K562 (cell line): Measurements from ENCODE around the gene ANKRD11. TPM values are rescaled to one million over a fixed set of nuclear protein-coding genes. Genes with fewer than 3 reads are reported as not detected.

ENCODE experiments used
- HNRNPUL1 ChIP-seq: fragments of 200-400 bp; formaldehyde crosslinking; IDR thresholded peaks from 2 replicates; pipeline ENCODE4 v1.6.1; 2017; ENCODE audit warnings: low read length
- KDM4B ChIP-seq, 2 experiments: fragments of 450-650 bp in 1 of 2; sonication (generic) in 1 of 2; IDR thresholded peaks; 2 replicates each; pipeline ENCODE4 v1.6.1; 2016 to 2017; ENCODE audit warnings: borderline replicate concordance in 2 of 2, antibody characterized with exemption in 1 of 2, low read depth in 1 of 2, mild to moderate bottlenecking in 1 of 2
- KLF13 ChIP-seq: fragments of 450-650 bp; IDR thresholded peaks from 2 replicates; pipeline ENCODE4 v1.6.1; 2016; ENCODE audit warnings: missing genetic modification characterization, low read depth, mild to moderate bottlenecking, missing compliant biosample characterization, moderate library complexity, borderline replicate concordance
- NCOA2 ChIP-seq, 2 experiments: fragments of 450-650 bp; IDR thresholded peaks; 2 replicates each; pipeline ENCODE4 v1.6.1; 2018; ENCODE audit warnings: mild to moderate bottlenecking in 2 of 2, moderate library complexity in 1 of 2; ENCODE audit not compliant: partially characterized antibody in 2 of 2
- NFIC ChIP-seq: fragments of 450-650 bp; IDR thresholded peaks from 2 replicates; pipeline ENCODE4 v1.6.1; 2017; ENCODE audit warnings: mild to moderate bottlenecking, inconsistent platforms
- STAT5A ChIP-seq: IDR thresholded peaks from 2 replicates; pipeline ENCODE4 v1.6.1; 2012; ENCODE audit warnings: low read length, inconsistent platforms, borderline replicate concordance
- TARDBP ChIP-seq: fragments of 450-650 bp; IDR thresholded peaks from 2 replicates; pipeline ENCODE4 v1.6.1; 2016
- THAP7 ChIP-seq: fragments of 250-450 bp; sonication (Bioruptor Pico); IDR thresholded peaks from 2 replicates; pipeline ENCODE4 v1.5.0; 2021
- ZNF165 ChIP-seq: fragments of 250-450 bp; sonication (Bioruptor Pico); IDR thresholded peaks from 2 replicates; pipeline ENCODE4 v1.4.0; 2020; ENCODE audit warnings: borderline replicate concordance
- ZNF224 ChIP-seq: sonication (generic); formaldehyde crosslinking; IDR thresholded peaks from 2 replicates; pipeline ENCODE4 v1.8.0; 2022; ENCODE audit warnings: mild to moderate bottlenecking, missing genetic modification reagents
- ZSCAN29 ChIP-seq: fragments of 450-650 bp; IDR thresholded peaks from 2 replicates; pipeline ENCODE4 v1.6.1; 2017
- polyA plus RNA-seq, 8 experiments: library from polyadenylated mRNA; depleted of rRNA in 4 of 8; stranded (reverse) in 5 of 8; unstranded in 3 of 8; fragments of >200 nt; fragmentation: Nextera tagmentation in 2 of 8; fragmentation: Illumina TruSeq in 1 of 8; extraction: Ambion mirVana in 2 of 8; extraction: Trizol in 1 of 8; gene quantifications; 2 replicates each; pipeline versions ENCODE4 v1.2.1 to v1.2.3, GENCODE V29; 2011 to 2014; ENCODE audit warnings: inconsistent platforms in 1 of 8, missing spikeins in 1 of 8
- total RNA-seq, 7 experiments: library from RNA; depleted of rRNA in 6 of 7; stranded (reverse); fragments of >200 nt in 6 of 7; fragmentation: Illumina TruSeq in 2 of 7; extraction: Trizol in 2 of 7; gene quantifications; 2 replicates each; pipeline versions ENCODE4 v1.2.1 to v1.2.3, GENCODE V29; 2011 to 2021; ENCODE audit warnings: low replicate concordance in 1 of 7
- TF ChIP-seq, protein P1 (sequence below), 2 experiments: fragments of 450-650 bp in 1 of 2; sonication (generic) in 1 of 2; formaldehyde crosslinking in 1 of 2; IDR thresholded peaks; 2 replicates each; pipeline versions ENCODE4 v1.7.1 to v1.9.0; 2016 to 2022; ENCODE audit warnings: inconsistent platforms in 1 of 2, mild to moderate bottlenecking in 1 of 2, missing genetic modification reagents in 1 of 2
- TF ChIP-seq, protein P2 (sequence below): IDR thresholded peaks from 2 replicates; pipeline ENCODE4 v1.6.1; 2012; ENCODE audit warnings: low read depth, low read length, improper control_type of control experiment, borderline replicate concordance
- TF ChIP-seq, protein P3 (sequence below), 2 experiments: fragments of 250-450 bp in 1 of 2; fragments of 450-650 bp in 1 of 2; sonication (Bioruptor Pico) in 1 of 2; IDR thresholded peaks; 2 replicates each; pipeline versions ENCODE4 v1.6.1 to v1.8.0; 2016 to 2021; ENCODE audit warnings: mild to moderate bottlenecking in 2 of 2, moderate library complexity in 2 of 2, missing compliant biosample characterization in 1 of 2, missing genetic modification characterization in 1 of 2

The ANKRD11 gene
- total and polyA plus RNA-seq, 9 of the 15 experiments (the other 6 are each of a cell fraction or from before 2014, with no cell fraction given): 4.7 to 126 (median 31.7) TPM

GRCh38 chr16:89241187-89242007 lies 249.0 kb downstream of the ANKRD11 start (continued):
- TF ChIP-seq, protein P1, sequence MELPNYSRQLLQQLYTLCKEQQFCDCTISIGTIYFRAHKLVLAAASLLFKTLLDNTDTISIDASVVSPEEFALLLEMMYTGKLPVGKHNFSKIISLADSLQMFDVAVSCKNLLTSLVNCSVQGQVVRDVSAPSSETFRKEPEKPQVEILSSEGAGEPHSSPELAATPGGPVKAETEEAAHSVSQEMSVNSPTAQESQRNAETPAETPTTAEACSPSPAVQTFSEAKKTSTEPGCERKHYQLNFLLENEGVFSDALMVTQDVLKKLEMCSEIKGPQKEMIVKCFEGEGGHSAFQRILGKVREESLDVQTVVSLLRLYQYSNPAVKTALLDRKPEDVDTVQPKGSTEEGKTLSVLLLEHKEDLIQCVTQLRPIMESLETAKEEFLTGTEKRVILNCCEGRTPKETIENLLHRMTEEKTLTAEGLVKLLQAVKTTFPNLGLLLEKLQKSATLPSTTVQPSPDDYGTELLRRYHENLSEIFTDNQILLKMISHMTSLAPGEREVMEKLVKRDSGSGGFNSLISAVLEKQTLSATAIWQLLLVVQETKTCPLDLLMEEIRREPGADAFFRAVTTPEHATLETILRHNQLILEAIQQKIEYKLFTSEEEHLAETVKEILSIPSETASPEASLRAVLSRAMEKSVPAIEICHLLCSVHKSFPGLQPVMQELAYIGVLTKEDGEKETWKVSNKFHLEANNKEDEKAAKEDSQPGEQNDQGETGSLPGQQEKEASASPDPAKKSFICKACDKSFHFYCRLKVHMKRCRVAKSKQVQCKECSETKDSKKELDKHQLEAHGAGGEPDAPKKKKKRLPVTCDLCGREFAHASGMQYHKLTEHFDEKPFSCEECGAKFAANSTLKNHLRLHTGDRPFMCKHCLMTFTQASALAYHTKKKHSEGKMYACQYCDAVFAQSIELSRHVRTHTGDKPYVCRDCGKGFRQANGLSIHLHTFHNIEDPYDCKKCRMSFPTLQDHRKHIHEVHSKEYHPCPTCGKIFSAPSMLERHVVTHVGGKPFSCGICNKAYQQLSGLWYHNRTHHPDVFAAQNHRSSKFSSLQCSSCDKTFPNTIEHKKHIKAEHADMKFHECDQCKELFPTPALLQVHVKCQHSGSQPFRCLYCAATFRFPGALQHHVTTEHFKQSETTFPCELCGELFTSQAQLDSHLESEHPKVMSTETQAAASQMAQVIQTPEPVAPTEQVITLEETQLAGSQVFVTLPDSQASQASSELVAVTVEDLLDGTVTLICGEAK (IDR thresholded peaks at IDR 0.05): peak; percentile 99
- TF ChIP-seq, protein P1 (CRISPR knock-in tag; IDR thresholded peaks at IDR 0.05): no peak
- TF ChIP-seq KLF13 (no peak), NFIC (peak; percentile 51), NCOA2 (IDR thresholded peaks at IDR 0.05; ENCODE audit: partially characterized antibody in 2 of 2) (no peak), STAT5A (no peak), ZNF224 (CRISPR knock-in tag) (no peak), ZNF165 (no peak), HNRNPUL1 (no peak), KDM4B (IDR thresholded peaks at IDR 0.05; ENCODE audit: borderline replicate concordance in 2 of 2, low read depth in 1 of 2) (peak in 1 of 2 experiments; percentile 100; a peak in 1 of 4 replicates), ZSCAN29 (0 out of 2 replicates have a peak, but pooled peaks have one; percentile 43), THAP7 (CRISPR knock-in tag) (0 out of 2 replicates have a peak, but pooled peaks have one; percentile 34), TARDBP (no peak)
- TF ChIP-seq, protein P2, sequence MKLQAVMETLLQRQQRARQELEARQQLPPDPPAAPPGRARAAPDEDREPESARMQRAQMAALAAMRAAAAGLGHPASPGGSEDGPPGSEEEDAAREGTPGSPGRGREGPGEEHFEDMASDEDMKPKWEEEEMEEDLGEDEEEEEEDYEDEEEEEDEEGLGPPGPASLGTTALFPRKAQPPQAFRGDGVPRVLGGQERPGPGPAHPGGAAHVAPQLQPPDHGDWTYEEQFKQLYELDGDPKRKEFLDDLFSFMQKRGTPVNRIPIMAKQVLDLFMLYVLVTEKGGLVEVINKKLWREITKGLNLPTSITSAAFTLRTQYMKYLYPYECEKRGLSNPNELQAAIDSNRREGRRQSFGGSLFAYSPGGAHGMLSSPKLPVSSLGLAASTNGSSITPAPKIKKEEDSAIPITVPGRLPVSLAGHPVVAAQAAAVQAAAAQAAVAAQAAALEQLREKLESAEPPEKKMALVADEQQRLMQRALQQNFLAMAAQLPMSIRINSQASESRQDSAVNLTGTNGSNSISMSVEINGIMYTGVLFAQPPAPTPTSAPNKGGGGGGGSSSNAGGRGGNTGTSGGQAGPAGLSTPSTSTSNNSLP: no peak
- TF ChIP-seq, protein P3, sequence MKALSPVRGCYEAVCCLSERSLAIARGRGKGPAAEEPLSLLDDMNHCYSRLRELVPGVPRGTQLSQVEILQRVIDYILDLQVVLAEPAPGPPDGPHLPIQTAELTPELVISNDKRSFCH (CRISPR knock-in tag; IDR thresholded peaks at IDR 0.05): no peak
- TF ChIP-seq, protein P3 (tag; IDR thresholded peaks at IDR 0.05): peak; percentile 26; the same call in 1 of the 2 replicates
